OCI-LY3 (cell line): ENCODE results near the gene ITGA3.

ENCODE experiments used
- CTCF ChIP-seq: fragments of 200-600, 300-600 bp; sonication (generic); IDR thresholded peaks from 2 replicates; pipeline ENCODE4 v1.5.1; 2014; ENCODE audit warnings: antibody characterized with exemption, low read length, low read depth
- EZH2phosphoT487 ChIP-seq: fragments of 200-600 bp; shearing (Covaris generic); IDR thresholded peaks from 2 replicates; pipeline ENCODE4 v1.6.1; 2018; ENCODE audit warnings: antibody characterized with exemption, mixed run types, low read depth

- TF ChIP-seq CTCF (no peak), EZH2phosphoT487 (no peak)
Measured at GRCh38 chr17:50114401-50114800, 58.5 kb downstream of the ITGA3 start.
